NCI-H226 (cell line): Measurements from ENCODE around the gene NIPAL3.

Experiments used
- DNase-seq: peaks from one replicate; pipeline ENCODE4 v3.0.0-alpha.2; 2015

Gene NIPAL3

GRCh38 chr1:24415334-24415909 is at the start of gene NIPAL3:
TSS of gene NIPAL3 (plus strand) at chr1:24415802. CDS start at chr1:24419548, 3,746 bp downstream.
- peak; percentile 99 for DNase-seq

GRCh38 chr1:24366707-24367106 is 48.9 kb upstream of the NIPAL3 start:
- no peak for DNase-seq

- no peak for DNase-seq
Measured at GRCh38 chr1:24369199-24369598, 46.4 kb upstream of the NIPAL3 start.

GRCh38 chr1:24369801-24370200 is 45.8 kb upstream of the NIPAL3 start:
- DNase-seq = no peak

GRCh38 chr1:24373044-24373443 is 42.6 kb upstream of the NIPAL3 start:
- DNase-seq = no peak

GRCh38 chr1:24373710-24374109 is 41.9 kb upstream of the NIPAL3 start:
- no peak for DNase-seq

- no peak for DNase-seq
Measured at GRCh38 chr1:24374891-24375786, 40.5 kb upstream of the NIPAL3 start.

GRCh38 chr1:24379733-24380315 is 35.8 kb upstream of the NIPAL3 start:
- DNase-seq = peak; percentile 27

GRCh38 chr1:24380508-24380907 is 35.1 kb upstream of the NIPAL3 start:
- no peak for DNase-seq

- no peak for DNase-seq
Measured at GRCh38 chr1:24381256-24381655, 34.3 kb upstream of the NIPAL3 start.

GRCh38 chr1:24382165-24382577 is 33.4 kb upstream of the NIPAL3 start:
- no peak for DNase-seq

GRCh38 chr1:24383381-24383940 is 32.1 kb upstream of the NIPAL3 start:
- DNase-seq = no peak

- DNase-seq = peak; percentile 22
Measured at GRCh38 chr1:24384251-24385090, 31.1 kb upstream of the NIPAL3 start.

- DNase-seq = peak; percentile 52
Measured at GRCh38 chr1:24385160-24385940, 30.3 kb upstream of the NIPAL3 start.

- no peak for DNase-seq
Measured at GRCh38 chr1:24386241-24386640, 29.4 kb upstream of the NIPAL3 start.

- no peak for DNase-seq
Measured at GRCh38 chr1:24386931-24387330, 28.7 kb upstream of the NIPAL3 start.

GRCh38 chr1:24387636-24388175 is 27.9 kb upstream of the NIPAL3 start:
- no peak for DNase-seq

GRCh38 chr1:24388331-24388885 is 27.2 kb upstream of the NIPAL3 start:
- no peak for DNase-seq

- DNase-seq = no peak
Measured at GRCh38 chr1:24389231-24389678, 26.3 kb upstream of the NIPAL3 start.

- DNase-seq = peak; percentile 72
Measured at GRCh38 chr1:24390924-24391782, 24.4 kb upstream of the NIPAL3 start.
